ENCODE measurements around the gene SLC24A4.

GRCh38 chr14:92404421-92404820, 81.5 kb downstream of the SLC24A4 start:
- no peak for TF ChIP-seq CTCF (IDR thresholded peaks at IDR 0.05)
- no peak for TF ChIP-seq POLR2A (IDR thresholded peaks at IDR 0.05)
